ENCODE measurements around the gene PHF19.

PHF19 gene

GRCh38 chr9:120873512-120873911 lies 3.5 kb downstream of the PHF19 start:
- DNase-seq (ENCODE audit: low read depth): peak; percentile 14

- no peak for DNase-seq (ENCODE audit: low read depth)
These were observed 4.0 kb downstream of the PHF19 start for GRCh38 chr9:120872791-120873502.

- no peak for DNase-seq (ENCODE audit: low read depth)
These were observed 6.8 kb downstream of the PHF19 start for GRCh38 chr9:120870206-120870605.

GRCh38 chr9:120869726-120870125 lies 7.3 kb downstream of the PHF19 start:
- DNase-seq (ENCODE audit: low read depth): no peak

- no peak for DNase-seq (ENCODE audit: low read depth)
These were observed 7.7 kb downstream of the PHF19 start for GRCh38 chr9:120869360-120869687.

- peak; percentile 80 for DNase-seq (ENCODE audit: low read depth)
These were observed 8.2 kb downstream of the PHF19 start for GRCh38 chr9:120868676-120869359.

GRCh38 chr9:120868339-120868675 lies 8.7 kb downstream of the PHF19 start:
- no peak for DNase-seq (ENCODE audit: low read depth)

- DNase-seq (ENCODE audit: low read depth): no peak
These were observed 9.2 kb downstream of the PHF19 start for GRCh38 chr9:120867676-120868338.

- no peak for DNase-seq (ENCODE audit: low read depth)
These were observed 10.3 kb downstream of the PHF19 start for GRCh38 chr9:120866651-120867050.

GRCh38 chr9:120865809-120866208 lies 11.2 kb downstream of the PHF19 start:
- DNase-seq (ENCODE audit: low read depth): no peak

GRCh38 chr9:120865176-120865575 lies 11.8 kb downstream of the PHF19 start:
- no peak for DNase-seq (ENCODE audit: low read depth)

GRCh38 chr9:120864719-120865118 lies 12.3 kb downstream of the PHF19 start:
- no peak for DNase-seq (ENCODE audit: low read depth)

- DNase-seq (ENCODE audit: low read depth): no peak
These were observed 13.2 kb downstream of the PHF19 start for GRCh38 chr9:120863833-120864232.

- no peak for DNase-seq (ENCODE audit: low read depth)
These were observed 14.5 kb downstream of the PHF19 start for GRCh38 chr9:120862452-120862851.

GRCh38 chr9:120861935-120862334 lies 15.1 kb downstream of the PHF19 start:
- DNase-seq (ENCODE audit: low read depth): no peak

GRCh38 chr9:120860083-120860482 lies 16.9 kb downstream of the PHF19 start:
- DNase-seq (ENCODE audit: low read depth): no peak

- no peak for DNase-seq (ENCODE audit: low read depth)
These were observed 17.6 kb downstream of the PHF19 start for GRCh38 chr9:120859361-120859760.

- no peak for DNase-seq (ENCODE audit: low read depth)
These were observed 19.1 kb downstream of the PHF19 start for GRCh38 chr9:120857902-120858301.

GRCh38 chr9:120857481-120857880 lies 19.5 kb downstream of the PHF19 start:
- no peak for DNase-seq (ENCODE audit: low read depth)

GRCh38 chr9:120856700-120857099 lies 20.3 kb downstream of the PHF19 start:
- no peak for DNase-seq (ENCODE audit: low read depth)

GRCh38 chr9:120855827-120856670 lies 20.9 kb downstream of the PHF19 start:
- DNase-seq (ENCODE audit: low read depth): no peak

- no peak for DNase-seq (ENCODE audit: low read depth)
These were observed 22.2 kb downstream of the PHF19 start for GRCh38 chr9:120854596-120855327.

Data from HS-5 (cell line).